Thyroid gland (tissue), 4 donors: Measurements from ENCODE around the gene PRDX3.

ENCODE experiments used
- CTCF ChIP-seq, 6 experiments: fragments of 200-600 bp in 3 of 6; fragments of 450-650 bp in 3 of 6; sonication (generic) in 3 of 6; IDR thresholded peaks; one replicate each; pipeline ENCODE4 v1.5.1; 2016 to 2019; ENCODE audit warnings: antibody characterized with exemption in 6 of 6, mild to moderate bottlenecking in 2 of 6, inconsistent platforms in 1 of 6, moderate library complexity in 1 of 6
- POLR2A ChIP-seq, 2 donors: fragments of 450-650 bp; IDR thresholded peaks; one replicate each; pipeline ENCODE4 v1.6.1; 2017; ENCODE audit warnings: antibody characterized with exemption in 2 of 2, mild to moderate bottlenecking in 2 of 2, moderate library complexity in 1 of 2

DNA sequence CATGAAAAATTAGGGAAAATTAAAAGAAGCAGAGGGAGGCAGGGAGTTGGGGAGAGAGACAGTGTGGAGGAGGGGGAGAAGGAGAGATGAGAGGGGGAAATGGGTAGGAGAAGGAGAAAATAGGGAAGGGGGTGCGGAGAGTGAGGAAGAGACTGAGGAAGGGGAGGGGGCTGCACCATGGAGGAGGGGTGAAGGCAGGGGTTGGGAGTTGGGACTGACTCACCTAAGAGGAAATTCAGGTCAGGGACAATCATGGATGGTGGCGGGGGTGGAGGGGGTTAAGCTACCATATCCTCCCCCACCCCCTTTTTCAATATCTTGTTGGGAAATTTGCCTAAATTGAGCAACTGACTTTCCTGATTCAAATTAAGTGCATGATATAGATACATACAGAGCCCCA lies 36.8 kb upstream of the PRDX3 start:
- TF ChIP-seq CTCF (IDR thresholded peaks at IDR 0.05) (no peak), POLR2A (IDR thresholded peaks at IDR 0.05) (no peak)
